ENCODE results near the gene USF3.

The USF3 gene

DNA sequence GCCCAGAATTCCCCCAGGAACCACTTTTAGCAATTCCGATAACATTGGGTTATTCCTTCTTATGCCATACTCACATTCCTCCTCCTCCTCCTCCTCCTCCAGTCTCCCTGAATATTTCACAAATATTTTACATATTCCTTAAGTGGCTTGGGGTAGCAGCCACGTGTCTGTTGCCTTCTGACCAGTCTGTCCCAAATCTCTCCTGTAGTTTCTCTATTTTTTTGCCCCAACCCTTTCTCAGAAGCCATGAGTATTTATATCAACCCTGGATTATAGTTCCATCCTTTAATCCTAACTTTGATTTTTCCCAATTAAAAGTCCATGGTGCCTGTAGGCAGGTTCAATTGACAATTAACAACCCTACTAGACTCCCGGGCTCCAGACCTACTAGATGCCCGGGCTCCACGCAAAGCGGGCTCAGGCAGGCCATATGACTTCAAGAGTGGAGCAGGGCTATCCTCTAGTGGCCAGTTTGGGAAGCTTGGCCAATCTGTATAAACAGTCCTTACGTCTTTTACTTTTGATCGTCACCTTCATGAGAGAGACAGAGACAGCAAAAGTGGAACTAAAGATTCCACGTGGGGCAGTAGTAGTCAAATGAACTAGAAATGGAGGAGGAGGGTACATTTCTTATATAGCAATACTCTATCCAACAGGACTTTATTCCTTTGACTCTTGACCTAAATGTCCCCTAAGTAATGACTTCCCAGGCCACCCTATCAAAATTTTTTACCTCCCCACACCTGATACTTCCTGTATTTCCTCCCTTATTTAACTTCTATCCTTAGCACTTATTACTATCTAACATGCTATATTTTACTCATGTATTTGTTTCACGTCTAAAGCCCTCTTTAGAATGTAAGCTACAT lies 69.7 kb downstream of the USF3 start:
- no peak overlapping the region for H3K27ac ChIP-seq
- TF ChIP-seq ZFX (IDR thresholded peaks at IDR 0.05) (no peak), CTCF (conservative IDR thresholded peaks at IDR 0.05) (peak; percentile 96)

GRCh38 chr3:113625834-113626233 lies 70.6 kb downstream of the USF3 start:
- no peak for TF ChIP-seq CTCF (conservative IDR thresholded peaks at IDR 0.05)
- no peak for TF ChIP-seq ZFX (IDR thresholded peaks at IDR 0.05)
- H3K27ac ChIP-seq: no peak overlapping the region

GRCh38 chr3:113623811-113624210 lies 72.6 kb downstream of the USF3 start:
- no peak overlapping the region for H3K27ac ChIP-seq
- TF ChIP-seq ZFX (IDR thresholded peaks at IDR 0.05): no peak

DNA sequence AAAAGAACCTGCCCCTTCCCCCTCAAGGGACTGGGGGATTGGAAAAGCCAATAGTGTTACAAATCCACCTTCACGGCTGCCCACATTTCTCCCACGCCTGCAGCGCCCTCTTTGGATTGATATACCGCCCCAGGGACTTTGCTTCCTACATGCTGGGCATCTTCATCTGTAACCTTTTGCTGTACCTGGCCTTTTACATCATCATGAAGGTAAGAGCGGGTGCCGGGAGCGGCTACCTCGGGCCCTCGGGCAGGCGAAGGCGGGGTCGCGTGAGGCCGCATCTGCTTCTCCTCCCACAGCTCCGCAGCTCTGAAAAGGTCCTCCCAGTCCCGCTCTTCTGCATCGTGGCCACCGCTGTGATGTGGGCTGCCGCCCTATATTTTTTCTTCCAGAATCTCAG lies 73.1 kb downstream of the USF3 start:
- TF ChIP-seq CTCF (conservative IDR thresholded peaks at IDR 0.05) (no peak), ZFX (IDR thresholded peaks at IDR 0.05) (no peak)
- no peak overlapping the region for H3K27ac ChIP-seq

DNA sequence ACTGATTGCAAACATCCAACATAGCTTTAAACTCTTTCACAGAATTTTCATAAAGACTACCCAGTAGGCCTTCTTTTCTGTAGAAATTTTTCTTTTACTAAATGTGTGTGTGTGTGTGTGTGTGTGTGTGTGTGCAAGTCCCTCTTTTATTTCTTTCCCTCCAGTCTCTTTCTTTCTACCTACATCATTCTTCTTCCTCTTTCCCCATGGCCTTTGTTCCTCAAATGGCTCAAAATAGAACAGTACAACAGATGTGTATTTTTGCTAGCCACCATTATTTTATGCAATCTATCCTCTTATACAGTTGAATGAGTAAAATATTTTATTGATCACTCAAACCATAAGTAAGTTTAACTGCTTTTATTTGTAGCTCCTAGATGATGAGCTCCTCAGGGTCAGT lies 76.4 kb downstream of the USF3 start:
- no peak overlapping the region for H3K27ac ChIP-seq
- TF ChIP-seq ZFX (IDR thresholded peaks at IDR 0.05) (no peak), CTCF (conservative IDR thresholded peaks at IDR 0.05) (no peak)

DNA sequence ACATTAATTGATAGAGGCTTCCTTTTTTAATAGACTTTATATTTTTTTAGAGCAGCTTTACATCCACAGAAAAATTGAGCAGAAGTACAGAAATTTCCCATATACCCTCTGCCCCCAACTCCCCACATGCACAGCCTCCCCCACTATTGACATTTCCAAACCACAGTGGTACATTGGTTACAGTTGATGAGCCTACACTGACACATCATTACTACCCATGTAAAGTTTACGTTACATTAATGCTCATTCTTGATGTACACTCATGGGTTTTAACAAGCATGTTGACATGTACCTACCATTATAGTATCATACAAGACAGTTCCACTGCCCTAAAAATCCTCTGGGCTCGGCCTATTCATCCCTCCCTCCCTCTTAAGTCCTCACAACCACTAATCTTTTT lies 78.7 kb downstream of the USF3 start:
- TF ChIP-seq ZFX (IDR thresholded peaks at IDR 0.05): no peak
- TF ChIP-seq CTCF (conservative IDR thresholded peaks at IDR 0.05): no peak
- H3K27ac ChIP-seq: no peak overlapping the region

DNA sequence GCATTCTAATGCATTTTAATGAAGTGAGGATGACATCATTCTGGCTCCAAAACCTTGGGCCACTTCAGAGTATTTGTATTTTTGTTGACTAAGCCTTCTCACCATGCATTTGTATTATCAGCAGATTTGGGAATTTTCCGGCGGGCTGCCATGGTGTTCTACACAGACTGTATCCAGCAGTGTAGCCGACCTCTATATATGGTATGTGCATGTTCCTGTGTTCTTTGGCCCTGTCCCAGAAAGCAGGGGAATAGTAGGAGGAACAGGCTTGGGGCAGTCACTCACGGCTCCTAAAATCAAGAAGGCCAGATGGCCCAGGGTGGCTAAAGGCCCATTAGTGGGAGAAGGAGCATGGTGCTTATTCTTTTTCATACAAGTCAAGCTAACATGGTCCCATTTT lies 80.5 kb downstream of the USF3 start:
- TF ChIP-seq ZFX (IDR thresholded peaks at IDR 0.05) (no peak), CTCF (conservative IDR thresholded peaks at IDR 0.05) (no peak)
- no peak overlapping the region for H3K27ac ChIP-seq

GRCh38 chr3:113614402-113614801 lies 82.0 kb downstream of the USF3 start:
- TF ChIP-seq ZFX (IDR thresholded peaks at IDR 0.05) (no peak), CTCF (conservative IDR thresholded peaks at IDR 0.05) (no peak)
- H3K27ac ChIP-seq: no peak overlapping the region

Measured in C4-2B (cell line).